ENCODE data around the gene XG.

XG gene

GRCh38 chrX:2823795-2824386 lies 72.1 kb downstream of the XG start:
- no peak for DNase-seq

- no peak for DNase-seq
These were observed 73.0 kb downstream of the XG start for GRCh38 chrX:2824886-2825285.

- DNase-seq, result no peak
These were observed 76.6 kb downstream of the XG start, which contains the start of gene GYG2 for GRCh38 chrX:2828344-2828958. TSS of gene GYG2 (plus strand) at chrX:2828930. CDS start at chrX:2830189, 1,259 bp downstream.

GRCh38 chrX:2828959-2829411 lies 77.1 kb downstream of the XG start:
- no peak for DNase-seq

GRCh38 chrX:2829469-2830246 lies 77.8 kb downstream of the XG start:
- no peak for DNase-seq

GRCh38 chrX:2831471-2832228 lies 79.8 kb downstream of the XG start:
- DNase-seq, result no peak

GRCh38 chrX:2837961-2838360 lies 86.1 kb downstream of the XG start:
- DNase-seq, result no peak

GRCh38 chrX:2840961-2841360 lies 89.1 kb downstream of the XG start:
- no peak for DNase-seq

- DNase-seq, result no peak
These were observed 89.7 kb downstream of the XG start for GRCh38 chrX:2841537-2841936.

- DNase-seq, result no peak
These were observed 95.2 kb downstream of the XG start for GRCh38 chrX:2846992-2847391.

- no peak for DNase-seq
These were observed 97.0 kb downstream of the XG start for GRCh38 chrX:2848871-2849301.

GRCh38 chrX:2854918-2855317 lies 103.1 kb downstream of the XG start:
- DNase-seq, result no peak

- DNase-seq, result no peak
These were observed 103.9 kb downstream of the XG start for GRCh38 chrX:2855761-2856160.

- no peak for DNase-seq
These were observed 105.7 kb downstream of the XG start for GRCh38 chrX:2857566-2857965.

GRCh38 chrX:2859197-2859797 lies 107.5 kb downstream of the XG start:
- DNase-seq, result no peak

- DNase-seq, result no peak
These were observed 110.6 kb downstream of the XG start for GRCh38 chrX:2862404-2862803.

- DNase-seq, result no peak
These were observed 111.8 kb downstream of the XG start for GRCh38 chrX:2863646-2864045.
